Mononuclear cell (primary cell): ENCODE measurements around the gene CXCR4. TPM values are rescaled to one million over a fixed set of nuclear protein-coding genes. Genes with fewer than 3 reads are reported as not detected.

Experiments
- H3K27me3 ChIP-seq: 2 replicates; pipeline ENCODE4 v1.6.0; 2011; ENCODE audit warnings: low read length, control low read depth; ENCODE audit not compliant: insufficient read depth
- H3K4me1 ChIP-seq: 2 replicates; pipeline ENCODE4 v1.5.1; 2011; ENCODE audit warnings: mild to moderate bottlenecking, low read length, control low read depth; ENCODE audit not compliant: insufficient read depth
- H3K4me3 ChIP-seq: 2 replicates; pipeline ENCODE4 v1.5.1; 2011; ENCODE audit warnings: mild to moderate bottlenecking, low read length, moderate library complexity
- H3K9me3 ChIP-seq: 2 replicates; pipeline ENCODE4 v1.5.1; 2011; ENCODE audit warnings: low read depth, mild to moderate bottlenecking, control low read depth, low read length
- total RNA-seq: library from RNA; depleted of rRNA; stranded (reverse); fragments of >200 nt; gene quantifications from one replicate; pipeline ENCODE4 v1.2.3, GENCODE V29; 2012

Gene CXCR4
- 1,915 TPM for total RNA-seq

GRCh38 chr2:136117909-136118818 lies at the start of gene CXCR4:
Gene CXCR4, minus strand, starts transcription at chr2:136118149. Its CDS starts 89 bp downstream, at chr2:136118060.
- H3K9me3 ChIP-seq: no peaks in the 10 kb centered on the region
- H3K4me1 ChIP-seq: peaks cover 66% of the 10 kb centered on the region
- H3K4me3 ChIP-seq: peak within 1 kb of the TSS; percentile 95
- no peaks in the 10 kb centered on the region for H3K27me3 ChIP-seq

- Histone ChIP-seq H3K9me3 (no peaks in the 10 kb centered on the region), H3K27me3 (no peaks in the 10 kb centered on the region), H3K4me3 (no peak overlapping the region), H3K4me1 (peaks cover 26% of the 10 kb centered on the region)
These were observed 46.4 kb upstream of the CXCR4 start for GRCh38 chr2:136164280-136164776.

- Histone ChIP-seq H3K27me3 (no peaks in the 10 kb centered on the region), H3K9me3 (no peaks in the 10 kb centered on the region), H3K4me3 (no peak overlapping the region), H3K4me1 (peaks cover 11% of the 10 kb centered on the region)
These were observed 44.5 kb upstream of the CXCR4 start for GRCh38 chr2:136162438-136162837.

GRCh38 chr2:136156411-136156810 lies 38.5 kb upstream of the CXCR4 start:
- Histone ChIP-seq H3K4me1 (peaks cover 10% of the 10 kb centered on the region), H3K9me3 (no peaks in the 10 kb centered on the region), H3K27me3 (no peaks in the 10 kb centered on the region), H3K4me3 (no peak overlapping the region)

- H3K4me1 ChIP-seq: peaks cover 10% of the 10 kb centered on the region
- no peaks in the 10 kb centered on the region for H3K27me3 ChIP-seq
- no peak overlapping the region for H3K4me3 ChIP-seq
- H3K9me3 ChIP-seq: no peaks in the 10 kb centered on the region
These were observed 36.4 kb upstream of the CXCR4 start for GRCh38 chr2:136154384-136154783.

- H3K9me3 ChIP-seq: no peaks in the 10 kb centered on the region
- no peaks in the 10 kb centered on the region for H3K27me3 ChIP-seq
- peaks cover 7% of the 10 kb centered on the region for H3K4me1 ChIP-seq
- no peak overlapping the region for H3K4me3 ChIP-seq
These were observed 33.3 kb upstream of the CXCR4 start for GRCh38 chr2:136151021-136151971.

- no peaks in the 10 kb centered on the region for H3K27me3 ChIP-seq
- peaks cover 12% of the 10 kb centered on the region for H3K4me1 ChIP-seq
- H3K4me3 ChIP-seq: no peak overlapping the region
- H3K9me3 ChIP-seq: no peaks in the 10 kb centered on the region
These were observed 31.1 kb upstream of the CXCR4 start for GRCh38 chr2:136149011-136149410.

GRCh38 chr2:136146564-136146963 lies 28.6 kb upstream of the CXCR4 start:
- no peaks in the 10 kb centered on the region for H3K9me3 ChIP-seq
- H3K27me3 ChIP-seq: no peaks in the 10 kb centered on the region
- H3K4me1 ChIP-seq: peaks cover 17% of the 10 kb centered on the region
- H3K4me3 ChIP-seq: no peak overlapping the region

GRCh38 chr2:136143603-136144451 lies 25.9 kb upstream of the CXCR4 start:
- Histone ChIP-seq H3K9me3 (no peaks in the 10 kb centered on the region), H3K4me1 (peaks cover 43% of the 10 kb centered on the region), H3K27me3 (no peaks in the 10 kb centered on the region), H3K4me3 (no peak overlapping the region)

GRCh38 chr2:136141510-136142149 lies 23.7 kb upstream of the CXCR4 start:
- no peaks in the 10 kb centered on the region for H3K27me3 ChIP-seq
- H3K9me3 ChIP-seq: no peaks in the 10 kb centered on the region
- H3K4me3 ChIP-seq: no peak overlapping the region
- peaks cover 65% of the 10 kb centered on the region for H3K4me1 ChIP-seq

- peaks cover 85% of the 10 kb centered on the region for H3K4me1 ChIP-seq
- H3K27me3 ChIP-seq: no peaks in the 10 kb centered on the region
- H3K4me3 ChIP-seq: no peak overlapping the region
- H3K9me3 ChIP-seq: no peaks in the 10 kb centered on the region
These were observed 21.7 kb upstream of the CXCR4 start for GRCh38 chr2:136139631-136140030.

GRCh38 chr2:136137982-136138381 lies 20.0 kb upstream of the CXCR4 start:
- Histone ChIP-seq H3K4me3 (no peak overlapping the region), H3K27me3 (no peaks in the 10 kb centered on the region), H3K9me3 (no peaks in the 10 kb centered on the region), H3K4me1 (peaks cover 95% of the 10 kb centered on the region)

- Histone ChIP-seq H3K4me1 (peaks cover 100% of the 10 kb centered on the region), H3K9me3 (no peaks in the 10 kb centered on the region), H3K27me3 (no peaks in the 10 kb centered on the region), H3K4me3 (no peak overlapping the region)
These were observed 19.0 kb upstream of the CXCR4 start for GRCh38 chr2:136136931-136137330.
